ENCODE results near the gene TEX22. TPM values are rescaled to one million over a fixed set of nuclear protein-coding genes. Genes with fewer than 3 reads are reported as not detected.

TEX22 gene
- total RNA-seq, 1 experiment from 2014 or later: 0.29 TPM

DNA sequence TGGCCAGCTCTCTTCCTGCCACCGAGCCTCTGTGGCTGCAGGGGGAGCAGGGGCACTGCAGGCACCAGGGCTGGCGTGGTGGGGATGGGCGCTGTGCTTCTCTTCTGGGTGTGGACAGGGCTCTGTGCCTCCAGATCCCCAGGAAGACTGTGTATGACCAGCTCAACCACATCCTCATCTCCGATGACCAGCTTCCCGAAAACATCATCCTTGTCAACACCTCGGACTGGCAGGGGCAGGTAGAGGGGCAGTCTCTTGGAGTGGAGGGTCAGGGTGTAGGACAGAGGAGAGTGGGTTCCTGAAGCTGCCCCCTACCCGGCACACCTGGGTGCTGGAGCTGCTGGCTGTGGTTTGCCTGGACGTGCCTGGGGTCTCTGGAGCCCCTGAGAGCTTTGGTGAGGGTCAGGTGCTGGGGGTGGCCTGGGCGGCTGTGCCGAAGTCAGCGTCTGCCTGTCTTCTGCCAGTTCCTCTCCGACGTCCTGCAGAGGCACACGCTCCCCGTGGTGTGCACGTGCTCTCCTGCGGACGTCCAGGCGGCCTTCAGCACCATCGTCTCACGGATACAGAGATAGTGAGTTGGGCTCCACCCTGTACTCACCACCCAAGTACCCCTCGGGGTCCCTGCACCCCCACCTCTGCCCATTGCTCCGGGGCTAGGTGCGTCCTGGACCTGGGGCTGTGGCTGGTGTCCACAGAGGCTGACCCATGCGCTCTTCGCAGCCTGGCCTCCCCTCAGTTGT is 15.8 kb upstream of the TEX22 start:
- Histone ChIP-seq H3K4me2 (ENCODE audit: low read length) (no peak overlapping the region), H3F3A (ENCODE audit: low read length, unreplicated experiment) (no peaks in the 10 kb centered on the region), H3K4me1 (ENCODE audit: insufficient read depth, low read length) (no peaks in the 10 kb centered on the region), H3K79me2 (ENCODE audit: low read length) (no peaks in the 10 kb centered on the region), H4K20me1 (ENCODE audit: low read length) (no peaks in the 10 kb centered on the region), H3K4me3 (ENCODE audit: low read length) (no peak overlapping the region), H2AFZ (ENCODE audit: low read length) (no peak overlapping the region), H3K9me2 (replicated peaks; ENCODE audit: low read length) (no peaks in the 10 kb centered on the region), H3K9me3 (ENCODE audit: low read length) (no peaks in the 10 kb centered on the region), H3K27me3 (ENCODE audit: low read length) (no peaks in the 10 kb centered on the region), H3K9ac (ENCODE audit: low read length) (no peak overlapping the region), H3K36me3 (ENCODE audit: low read depth, low read length) (no peaks in the 10 kb centered on the region), H3K27ac (ENCODE audit: low read length) (no peak overlapping the region)
- no peak for DNase-seq
- BruUV-seq (replicated peaks): no TSS peak
- CTCF ChIA-PET: no interaction called here
- ATAC-seq: no peak
- POLR2A ChIA-PET (ENCODE audit: unreplicated experiment): no interaction called here
- TF ChIP-seq EZH2 (IDR thresholded peaks at IDR 0.05; ENCODE audit: low read length, unreplicated experiment): no peak
- TF ChIP-seq EZH2phosphoT487 (IDR thresholded peaks at IDR 0.05; ENCODE audit: borderline replicate concordance, low read length): no peak
- TF ChIP-seq CTCF (conservative IDR thresholded peaks at IDR 0.05; ENCODE audit: low read depth, low read length): no peak
- intact Hi-C loops (cut with micrococcal nuclease): no loop called here

DNA sequence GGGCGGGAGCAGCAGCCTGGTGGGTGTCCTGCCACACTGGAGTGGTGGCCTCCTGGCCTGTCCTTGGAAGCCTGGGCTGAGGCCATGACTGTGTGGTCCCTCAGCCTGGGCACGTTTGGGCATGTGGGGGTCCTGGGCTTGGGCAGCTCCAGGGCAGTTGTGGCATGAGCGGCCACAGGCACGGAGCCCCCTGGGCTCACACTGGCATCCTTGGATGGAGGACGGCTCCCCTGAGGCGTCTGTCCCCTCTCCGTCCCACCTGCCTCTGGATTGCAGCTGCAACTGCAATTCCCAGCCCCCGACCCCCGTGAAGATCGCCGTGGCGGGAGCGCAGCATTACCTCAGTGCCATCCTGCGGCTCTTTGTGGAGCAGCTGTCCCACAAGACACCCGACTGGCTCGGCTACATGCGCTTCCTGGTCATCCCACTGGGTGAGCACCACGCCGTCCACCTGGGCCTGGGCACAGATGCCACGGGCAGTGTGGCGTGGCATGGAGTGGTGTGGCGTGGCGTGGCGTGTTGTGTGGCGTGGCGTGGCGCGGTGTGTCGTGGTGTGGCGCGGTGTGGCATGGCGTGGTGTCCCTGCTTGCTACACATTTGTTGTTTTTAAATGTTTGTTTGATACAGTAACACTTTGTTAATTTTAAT is 15.1 kb upstream of the TEX22 start:
- BruUV-seq (replicated peaks): no TSS peak
- no peak for ATAC-seq

More for the DNA sequence above, 15.1 kb upstream of the TEX22 start:
- H3K9me3 ChIP-seq (ENCODE audit: low read length): no peaks in the 10 kb centered on the region
- ChIA-PET POLR2A (ENCODE audit: unreplicated experiment) (no interaction called here), CTCF (no interaction called here)
- H2AFZ ChIP-seq (ENCODE audit: low read length): no peak overlapping the region
- no peak overlapping the region for H3K9ac ChIP-seq (ENCODE audit: low read length)
- no peaks in the 10 kb centered on the region for H3K79me2 ChIP-seq (ENCODE audit: low read length)
- H3K27ac ChIP-seq (ENCODE audit: low read length): no peak overlapping the region
- no peaks in the 10 kb centered on the region for H4K20me1 ChIP-seq (ENCODE audit: low read length)
- no peak overlapping the region for H3K4me2 ChIP-seq (ENCODE audit: low read length)
- intact Hi-C loops (cut with micrococcal nuclease): no loop called here
- no peaks in the 10 kb centered on the region for H3K9me2 ChIP-seq (replicated peaks; ENCODE audit: low read length)
- no peak for TF ChIP-seq EZH2 (IDR thresholded peaks at IDR 0.05; ENCODE audit: low read length, unreplicated experiment)
- TF ChIP-seq CTCF (conservative IDR thresholded peaks at IDR 0.05; ENCODE audit: low read depth, low read length): no peak
- TF ChIP-seq EZH2phosphoT487 (IDR thresholded peaks at IDR 0.05; ENCODE audit: borderline replicate concordance, low read length): no peak
- H3K27me3 ChIP-seq (ENCODE audit: low read length): no peaks in the 10 kb centered on the region
- H3K36me3 ChIP-seq (ENCODE audit: low read depth, low read length): no peaks in the 10 kb centered on the region
- no peaks in the 10 kb centered on the region for H3K4me1 ChIP-seq (ENCODE audit: insufficient read depth, low read length)
- DNase-seq: no peak
- H3F3A ChIP-seq (ENCODE audit: low read length, unreplicated experiment): no peaks in the 10 kb centered on the region
- no peak overlapping the region for H3K4me3 ChIP-seq (ENCODE audit: low read length)
